ENCODE data around the gene SCG3.
"Not testable (repeated sequence)": the region's sequence is repeated elsewhere in the genome, so short reads cannot be mapped to it uniquely, and the experiment has no call there.

Gene SCG3

GRCh38 chr15:51681303-51681963 lies at the start of gene SCG3:
SCG3 (plus strand) TSS chr15:51681503; CDS start chr15:51681756, 253 bp downstream.
- CTCF ChIA-PET, result interaction anchor here (1.1 kb wide), 1 partner anchor 14 kb away, joined by 3 read pairs; no protein-coding TSS in a partner anchor
- DNase-seq (ENCODE audit: low read depth, low spot score), result no peak
- TF ChIP-seq CTCF (IDR thresholded peaks at IDR 0.05; ENCODE audit: insufficient read depth, low read length, missing control alignments), result no peak
- POLR2A ChIA-PET, result no interaction called here
- H3K4me3 ChIP-seq (ENCODE audit: low read depth, low read length), result no peak within 1 kb of the TSS

GRCh38 chr15:51634591-51635198 lies 46.6 kb upstream of the SCG3 start:
- CTCF ChIA-PET, result interaction anchor here (1.2 to 2.4 kb wide), 3 partner anchors 15 to 549 kb away, joined by 3 to 11 read pairs (median 3); no protein-coding TSS in a partner anchor
- POLR2A ChIA-PET, result no interaction called here
- DNase-seq (ENCODE audit: low read depth, low spot score), result no peak
- H3K4me3 ChIP-seq (ENCODE audit: low read depth, low read length), result no peak overlapping the region
- no peak for TF ChIP-seq CTCF (IDR thresholded peaks at IDR 0.05; ENCODE audit: insufficient read depth, low read length, missing control alignments)

GRCh38 chr15:51641490-51642130 lies 39.7 kb upstream of the SCG3 start:
- no peak for TF ChIP-seq CTCF (IDR thresholded peaks at IDR 0.05; ENCODE audit: insufficient read depth, low read length, missing control alignments)
- H3K4me3 ChIP-seq (ENCODE audit: low read depth, low read length), result no peak overlapping the region
- CTCF ChIA-PET, result interaction anchor here (1.3 to 1.5 kb wide), 2 partner anchors 8 to 135 kb away, joined by 10 to 12 read pairs; no protein-coding TSS in a partner anchor
- POLR2A ChIA-PET, result no interaction called here
- no peak for DNase-seq (ENCODE audit: low read depth, low spot score)

- H3K4me3 ChIP-seq (ENCODE audit: low read depth, low read length), result no peak overlapping the region
- TF ChIP-seq CTCF (IDR thresholded peaks at IDR 0.05; ENCODE audit: insufficient read depth, low read length, missing control alignments), result no peak
- CTCF ChIA-PET, result no interaction called here
- DNase-seq (ENCODE audit: low read depth, low spot score), result no peak
- POLR2A ChIA-PET, result no interaction called here
These were observed 38.6 kb upstream of the SCG3 start for GRCh38 chr15:51642696-51643095.

- ChIA-PET CTCF (interaction anchor here (0.6 to 9.3 kb wide), 4 partner anchors 72 to 382 kb away, joined by 3 to 511 read pairs (median 4); no protein-coding TSS in a partner anchor), POLR2A (no interaction called here)
- H3K4me3 ChIP-seq (ENCODE audit: low read depth, low read length), result no peak overlapping the region
- peak; percentile 12 for DNase-seq (ENCODE audit: low read depth, low spot score)
- TF ChIP-seq CTCF (IDR thresholded peaks at IDR 0.05; ENCODE audit: insufficient read depth, low read length, missing control alignments), result no peak
These were observed 34.2 kb upstream of the SCG3 start for GRCh38 chr15:51647128-51647562.

- POLR2A ChIA-PET; DNase-seq (ENCODE audit: low read depth, low spot score); H3K4me3 ChIP-seq (ENCODE audit: low read depth, low read length): not testable (repeated sequence)
- CTCF ChIA-PET, result interaction anchor here (1.1 to 9.3 kb wide), 3 partner anchors 10 to 128 kb away, joined by 3 to 511 read pairs (median 32); no protein-coding TSS in a partner anchor
These were observed 33.2 kb upstream of the SCG3 start for GRCh38 chr15:51648101-51648500.

- CTCF ChIA-PET, result interaction anchor here (1.1 to 9.3 kb wide), 5 partner anchors 9 to 135 kb away, joined by 3 to 511 read pairs (median 18); no protein-coding TSS in a partner anchor
- DNase-seq (ENCODE audit: low read depth, low spot score); H3K4me3 ChIP-seq (ENCODE audit: low read depth, low read length); POLR2A ChIA-PET: not testable (repeated sequence)
These were observed 32.7 kb upstream of the SCG3 start for GRCh38 chr15:51648643-51649042.
